ENCODE results near the gene BTNL8. TPM values are rescaled to one million over a fixed set of nuclear protein-coding genes. Genes with fewer than 3 reads are reported as not detected.

Gene BTNL8
- 1 to 10 TPM in 1 of 7 donors, under 1 TPM in 2, not detected in 4; 0.24 to 3.9 (median 0.41) TPM for total RNA-seq
- under 1 TPM in 1 of 2 donors, not detected in 1; 0.04 TPM for polyA plus RNA-seq
- long read RNA-seq, donor 1: 0 reads
- long read RNA-seq, donor 2: 0 reads
- long read RNA-seq, donor 3: 0 reads

GRCh38 chr5:180898621-180899246 lies at the start of gene BTNL8:
Gene BTNL8, plus strand, starts transcription at chr5:180899159. Its CDS starts 152 bp downstream, at chr5:180899311.
- no peaks in the 10 kb centered on the region for H3K4me1 ChIP-seq (ENCODE audit: insufficient read depth)
- H3K4me3 ChIP-seq: no peak within 1 kb of the TSS
- DNase-seq: no peak
- no peak for TF ChIP-seq POLR2A (IDR thresholded peaks at IDR 0.05)
- no peak for TF ChIP-seq EP300 (IDR thresholded peaks at IDR 0.05)
- TF ChIP-seq CTCF (IDR thresholded peaks at IDR 0.05): no peak
- H3K36me3 ChIP-seq: no peaks in the 10 kb centered on the region
- WGBS, 3 donors: 86 to 91% (median 89%) methylated on average over 9 of the region's 9 CpGs
- no peaks in the 10 kb centered on the region for H3K27me3 ChIP-seq
- H3K9me3 ChIP-seq: no peaks in the 10 kb centered on the region
- H3K27ac ChIP-seq: no peak within 1 kb of the TSS
- intact Hi-C loops (cut with DNase I): no loop called here

GRCh38 chr5:180849827-180850226 lies 49.1 kb upstream of the BTNL8 start:
- Histone ChIP-seq H3K36me3 (peaks cover 6% of the 10 kb centered on the region), H3K4me3 (no peak overlapping the region), H3K9me3 (peaks cover 2 to 28% of the 10 kb centered on the region in 2 donors), H3K4me1 (ENCODE audit: insufficient read depth) (no peaks in the 10 kb centered on the region), H3K27me3 (no peaks in the 10 kb centered on the region), H3K27ac (no peak overlapping the region)
- TF ChIP-seq POLR2A (IDR thresholded peaks at IDR 0.05): no peak
- TF ChIP-seq EP300 (IDR thresholded peaks at IDR 0.05): no peak
- no peak for TF ChIP-seq CTCF (IDR thresholded peaks at IDR 0.05)
- 96 to 99% (median 97%) methylated on average over 4 of the region's 4 CpGs for WGBS, 3 donors
- intact Hi-C loops (cut with DNase I): no loop called here
- no peak for DNase-seq

- WGBS, 3 donors: 96 to 99% (median 97%) methylated on average over 10 of the region's 10 CpGs
- H3K27me3 ChIP-seq: no peaks in the 10 kb centered on the region
- no peak overlapping the region for H3K4me3 ChIP-seq
- no peaks in the 10 kb centered on the region for H3K4me1 ChIP-seq (ENCODE audit: insufficient read depth)
- TF ChIP-seq POLR2A (IDR thresholded peaks at IDR 0.05): no peak
- TF ChIP-seq EP300 (IDR thresholded peaks at IDR 0.05): no peak
- TF ChIP-seq CTCF (IDR thresholded peaks at IDR 0.05): no peak
- H3K27ac ChIP-seq: no peak overlapping the region
- intact Hi-C loops (cut with DNase I): no loop called here
- H3K9me3 ChIP-seq: peaks cover 2 to 28% of the 10 kb centered on the region in 2 donors
- H3K36me3 ChIP-seq: peaks cover 6% of the 10 kb centered on the region
- no peak for DNase-seq
Observed at GRCh38 chr5:180850434-180851078, 48.4 kb upstream of the BTNL8 start.

- Histone ChIP-seq H3K36me3 (peaks cover 6% of the 10 kb centered on the region), H3K27me3 (no peaks in the 10 kb centered on the region), H3K4me1 (ENCODE audit: insufficient read depth) (no peaks in the 10 kb centered on the region), H3K4me3 (no peak overlapping the region), H3K27ac (no peak overlapping the region), H3K9me3 (peaks cover 2 to 28% of the 10 kb centered on the region in 2 donors)
- WGBS, 3 donors: 90 to 95% (median 91%) methylated on average over 4 of the region's 4 CpGs
- no peak for TF ChIP-seq EP300 (IDR thresholded peaks at IDR 0.05)
- no peak for TF ChIP-seq POLR2A (IDR thresholded peaks at IDR 0.05)
- no peak for TF ChIP-seq CTCF (IDR thresholded peaks at IDR 0.05)
- intact Hi-C loops (cut with DNase I): no loop called here
- no peak for DNase-seq
Observed at GRCh38 chr5:180852495-180852894, 46.5 kb upstream of the BTNL8 start.
